DND-41 (cell line): ENCODE measurements around the gene ATXN7.

Experiments used
- ATAC-seq: fragments of 200-7000 bp; cut with Tn5 transposase; 3 replicates; pipeline ENCODE4 v1.9.1; 2021; ENCODE audit warnings: low read depth; ENCODE audit not compliant: insufficient read depth
- DNase-seq: peaks from one replicate; pipeline ENCODE4 v3.0.0-alpha.2; 2020
- H2AFZ ChIP-seq: 2 replicates; pipeline ENCODE4 v1.6.0; 2012; ENCODE audit warnings: low read depth, low read length
- H3K27ac ChIP-seq: 2 replicates; pipeline ENCODE4 v1.5.1; 2012; ENCODE audit warnings: low read length, inconsistent platforms
- H3K27me3 ChIP-seq: fragments of 200-600 bp; sonication (generic); 2 replicates; pipeline ENCODE4 v1.6.0; 2012; ENCODE audit warnings: low read length, mild to moderate bottlenecking, inconsistent platforms; ENCODE audit not compliant: insufficient read depth, poor library complexity
- H3K36me3 ChIP-seq: 2 replicates; pipeline ENCODE4 v1.5.1; 2012; ENCODE audit warnings: low read length, inconsistent platforms; ENCODE audit not compliant: insufficient read depth
- H3K4me1 ChIP-seq: 2 replicates; pipeline ENCODE4 v1.5.1; 2012; ENCODE audit warnings: mild to moderate bottlenecking, low read length; ENCODE audit not compliant: insufficient read depth
- H3K4me2 ChIP-seq: 2 replicates; pipeline ENCODE4 v1.6.0; 2012; ENCODE audit warnings: mild to moderate bottlenecking, moderate library complexity, low read length, inconsistent platforms; ENCODE audit not compliant: insufficient read depth
- H3K4me3 ChIP-seq, 2 experiments: fragments of 200-600 bp in 1 of 2; shearing (Covaris generic) in 1 of 2; 2 replicates each; pipeline ENCODE4 v1.5.1; 2012 to 2016; ENCODE audit warnings: inconsistent platforms in 2 of 2, low read length in 2 of 2, mild to moderate bottlenecking in 2 of 2, low read depth in 1 of 2, moderate library complexity in 1 of 2
- H3K79me2 ChIP-seq: 2 replicates; pipeline ENCODE4 v1.6.0; 2012; ENCODE audit warnings: low read length, inconsistent platforms; ENCODE audit not compliant: insufficient read depth
- H3K9ac ChIP-seq: 2 replicates; pipeline ENCODE4 v1.6.0; 2012; ENCODE audit warnings: low read depth, mild to moderate bottlenecking, inconsistent platforms, low read length, moderate library complexity
- H3K9me3 ChIP-seq: 2 replicates; pipeline ENCODE4 v1.5.1; 2012; ENCODE audit warnings: low read length, moderate library complexity, mild to moderate bottlenecking, inconsistent platforms; ENCODE audit not compliant: insufficient read depth, severe bottlenecking
- H4K20me1 ChIP-seq: 2 replicates; pipeline ENCODE4 v1.6.0; 2012; ENCODE audit warnings: low read length; ENCODE audit not compliant: insufficient read depth
- EZH2 ChIP-seq: IDR thresholded peaks from 3 replicates; pipeline ENCODE4 v1.6.1; 2012; ENCODE audit warnings: borderline replicate concordance, low read depth, mild to moderate bottlenecking, moderate library complexity, low read length, inconsistent platforms; ENCODE audit not compliant: severe bottlenecking
- TF ChIP-seq, protein P1 (sequence below): IDR thresholded peaks from 2 replicates; pipeline ENCODE4 v1.5.1; 2012; ENCODE audit warnings: borderline replicate concordance, low read length, moderate library complexity, mild to moderate bottlenecking; ENCODE audit not compliant: poor library complexity, severe bottlenecking; ENCODE audit errors: extremely low read depth

ATXN7 gene

DNA sequence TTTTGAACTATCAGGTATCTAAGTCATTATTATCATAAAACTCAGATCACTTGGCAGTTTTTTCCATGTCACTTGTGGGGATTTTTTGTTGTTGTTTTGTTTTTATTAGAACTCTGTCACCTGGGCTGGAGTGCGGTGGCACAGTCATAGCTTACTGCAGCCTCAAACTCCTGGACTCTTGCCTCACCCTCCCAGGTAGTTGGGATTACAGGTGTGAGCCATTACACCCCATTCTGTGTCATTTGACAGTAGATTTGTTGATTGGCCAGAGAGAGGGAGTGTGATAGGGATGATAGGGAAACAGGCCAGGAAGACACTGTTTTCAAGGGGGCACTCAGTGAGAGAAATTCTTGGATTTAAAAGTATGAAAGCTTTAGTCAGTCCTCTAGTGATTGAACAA lies 103.2 kb downstream of the ATXN7 start:
- Histone ChIP-seq H3K36me3 (peaks cover 18% of the 10 kb centered on the region), H3K4me3 (peak overlapping the region; percentile 28 to 67; a peak in 3 of 4 replicates), H3K27ac (peak overlapping the region; percentile 97), H3K4me2 (peak overlapping the region; percentile 83), H2AFZ (no peak overlapping the region), H3K9ac (peak overlapping the region; percentile 69), H3K79me2 (peaks cover 82% of the 10 kb centered on the region), H3K9me3 (no peaks in the 10 kb centered on the region), H3K4me1 (peaks cover 60% of the 10 kb centered on the region), H4K20me1 (peaks cover 22% of the 10 kb centered on the region; the same call in 1 of the 2 replicates), H3K27me3 (no peaks in the 10 kb centered on the region)
- no peak for ATAC-seq
- TF ChIP-seq, protein P1, sequence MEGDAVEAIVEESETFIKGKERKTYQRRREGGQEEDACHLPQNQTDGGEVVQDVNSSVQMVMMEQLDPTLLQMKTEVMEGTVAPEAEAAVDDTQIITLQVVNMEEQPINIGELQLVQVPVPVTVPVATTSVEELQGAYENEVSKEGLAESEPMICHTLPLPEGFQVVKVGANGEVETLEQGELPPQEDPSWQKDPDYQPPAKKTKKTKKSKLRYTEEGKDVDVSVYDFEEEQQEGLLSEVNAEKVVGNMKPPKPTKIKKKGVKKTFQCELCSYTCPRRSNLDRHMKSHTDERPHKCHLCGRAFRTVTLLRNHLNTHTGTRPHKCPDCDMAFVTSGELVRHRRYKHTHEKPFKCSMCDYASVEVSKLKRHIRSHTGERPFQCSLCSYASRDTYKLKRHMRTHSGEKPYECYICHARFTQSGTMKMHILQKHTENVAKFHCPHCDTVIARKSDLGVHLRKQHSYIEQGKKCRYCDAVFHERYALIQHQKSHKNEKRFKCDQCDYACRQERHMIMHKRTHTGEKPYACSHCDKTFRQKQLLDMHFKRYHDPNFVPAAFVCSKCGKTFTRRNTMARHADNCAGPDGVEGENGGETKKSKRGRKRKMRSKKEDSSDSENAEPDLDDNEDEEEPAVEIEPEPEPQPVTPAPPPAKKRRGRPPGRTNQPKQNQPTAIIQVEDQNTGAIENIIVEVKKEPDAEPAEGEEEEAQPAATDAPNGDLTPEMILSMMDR: no peak
- TF ChIP-seq EZH2: no peak
- DNase-seq: no peak

- Histone ChIP-seq H3K27ac (peak overlapping the region; percentile 97), H3K9ac (peak overlapping the region; percentile 69), H3K4me3 (peak overlapping the region; percentile 28 to 67), H3K36me3 (peaks cover 18% of the 10 kb centered on the region), H3K9me3 (no peaks in the 10 kb centered on the region), H3K79me2 (peaks cover 83% of the 10 kb centered on the region), H3K4me2 (peak overlapping the region; percentile 83), H3K27me3 (no peaks in the 10 kb centered on the region), H2AFZ (peak overlapping the region; percentile 61), H4K20me1 (peaks cover 25% of the 10 kb centered on the region; the same call in 1 of the 2 replicates), H3K4me1 (peaks cover 60% of the 10 kb centered on the region)
- TF ChIP-seq, protein P1: no peak
- no peak for TF ChIP-seq EZH2
- peak; percentile 82 for ATAC-seq
- peak; percentile 58 for DNase-seq
Observed at GRCh38 chr3:63967675-63968611, 104.3 kb downstream of the ATXN7 start.

- peak overlapping the region; percentile 19 to 67; a peak in 3 of 4 replicates for H3K4me3 ChIP-seq
- H3K27me3 ChIP-seq: no peaks in the 10 kb centered on the region
- H3K36me3 ChIP-seq: peaks cover 20% of the 10 kb centered on the region
- no peak overlapping the region for H2AFZ ChIP-seq
- TF ChIP-seq, protein P1: no peak
- peaks cover 85% of the 10 kb centered on the region for H3K79me2 ChIP-seq
- H3K4me1 ChIP-seq: peaks cover 60% of the 10 kb centered on the region
- peak overlapping the region; percentile 83 for H3K4me2 ChIP-seq
- DNase-seq: no peak
- peaks cover 29% of the 10 kb centered on the region; the same call in 1 of the 2 replicates for H4K20me1 ChIP-seq
- H3K9ac ChIP-seq: peak overlapping the region; percentile 69
- peak overlapping the region; percentile 97 for H3K27ac ChIP-seq
- ATAC-seq: peak; percentile 13
- no peaks in the 10 kb centered on the region for H3K9me3 ChIP-seq
Observed at GRCh38 chr3:63968612-63969350, 105.1 kb downstream of the ATXN7 start.
